ENCODE data around the gene LBP.
"Not testable (repeated sequence)": the region's sequence is repeated elsewhere in the genome, so short reads cannot be mapped to it uniquely, and the experiment has no call there.

GRCh38 chr20:38407822-38408221, 61.5 kb downstream of the LBP start:
- TF ChIP-seq CTCF, POLR2A (IDR thresholded peaks at IDR 0.05): not testable (repeated sequence)
